Gastrocnemius medialis (tissue), 4 donors: ENCODE measurements around the gene ANKRD55. TPM values are rescaled to one million over a fixed set of nuclear protein-coding genes. Genes with fewer than 3 reads are reported as not detected.

ENCODE experiments used
- ATAC-seq, 2 donors: fragments of 150-250 bp; one replicate each; pipeline ENCODE4 v1.9.1; 2016
- DNase-seq, 2 donors: peaks; one replicate each; pipeline ENCODE4 v3.0.0-alpha.2; 2019
- H3K27ac ChIP-seq, 4 donors: fragments of 200-600 bp; sonication (generic); 1 replicate in 1 of 4; 2 replicates in 3 of 4; pipeline ENCODE4 v1.5.1; 2016 to 2018; ENCODE audit warnings: mild to moderate bottlenecking in 2 of 4, moderate library complexity in 1 of 4
- H3K27me3 ChIP-seq, 3 donors: fragments of 200-600 bp; sonication (generic) in 2 of 3; 1 replicate in 1 of 3; 2 replicates in 2 of 3; pipeline versions ENCODE4 v1.5.1 to v1.6.0; 2016 to 2019; ENCODE audit warnings: mild to moderate bottlenecking in 1 of 3, moderate library complexity in 1 of 3
- H3K36me3 ChIP-seq, 2 donors: fragments of 200-600 bp; sonication (generic) in 1 of 2; one replicate each; pipeline ENCODE4 v1.5.1; 2017 to 2018
- H3K4me1 ChIP-seq, 2 donors: fragments of 200-600 bp; sonication (generic) in 1 of 2; one replicate each; pipeline ENCODE4 v1.5.1; 2016 to 2017; ENCODE audit warnings: mild to moderate bottlenecking in 2 of 2
- H3K4me3 ChIP-seq, 4 donors: fragments of 200-600 bp; sonication (generic) in 3 of 4; 1 replicate in 1 of 4; 2 replicates in 3 of 4; pipeline ENCODE4 v1.5.1; 2016 to 2019; ENCODE audit warnings: mild to moderate bottlenecking in 2 of 4
- H3K9me3 ChIP-seq, 3 donors: fragments of 200-600 bp; sonication (generic) in 2 of 3; 1 replicate in 1 of 3; 2 replicates in 2 of 3; pipeline ENCODE4 v1.5.1; 2016 to 2019
- CTCF ChIP-seq, 5 experiments: fragments of 450-650 bp in 3 of 5; fragments of 200-600 bp in 2 of 5; sonication (generic) in 2 of 5; IDR thresholded peaks in 4 of 5; conservative IDR thresholded peaks in 1 of 5; 1 replicate in 4 of 5; 2 replicates in 1 of 5; pipeline ENCODE4 v1.5.1; 2016 to 2019; ENCODE audit warnings: antibody characterized with exemption in 5 of 5, mild to moderate bottlenecking in 3 of 5, moderate library complexity in 3 of 5
- POLR2A ChIP-seq, 2 donors: fragments of 450-650 bp; IDR thresholded peaks; one replicate each; pipeline ENCODE4 v1.6.1; 2017; ENCODE audit warnings: antibody characterized with exemption in 2 of 2, mild to moderate bottlenecking in 2 of 2, moderate library complexity in 2 of 2
- in situ Hi-C, 4 donors: fragments of 200-750 bp; cut with MboI; loops; one replicate each; pipeline versions ENCODE4 v1.15.0 to v1.8.0; 2017; ENCODE audit warnings: low sequenced_read_pairs in 4 of 4
- intact Hi-C: fragments of 100-400 bp; cut with DNase I; formaldehyde crosslinking; loops from one replicate; pipeline ENCODE4 v1.15.1; 2023; ENCODE audit warnings: low total_unique reads
- total RNA-seq, 4 donors: library from RNA; depleted of rRNA; stranded (reverse); fragments of >200 nt; gene quantifications; one replicate each; pipeline versions ENCODE4 v1.1.0 to v1.2.3, GENCODE V29; 2016

The ANKRD55 gene
- total RNA-seq, 4 donors from 2014 or later = not detected

- no peaks in the 10 kb centered on the region for H3K36me3 ChIP-seq
- in situ Hi-C loops = no loop called here
- intact Hi-C loops = no loop called here
- H3K27ac ChIP-seq = no peak overlapping the region
- H3K4me3 ChIP-seq = no peak overlapping the region
- DNase-seq (no peak), ATAC-seq (no peak)
- no peaks in the 10 kb centered on the region for H3K27me3 ChIP-seq
- no peaks in the 10 kb centered on the region for H3K4me1 ChIP-seq
- no peak for TF ChIP-seq CTCF (IDR thresholded peaks at IDR 0.05 in 4 of 5, conservative IDR thresholded peaks at IDR 0.05 in 1 of 5)
- TF ChIP-seq POLR2A (IDR thresholded peaks at IDR 0.05) = no peak
- H3K9me3 ChIP-seq = no peaks in the 10 kb centered on the region
Measured at GRCh38 chr5:56091664-56092063, 141.5 kb downstream of the ANKRD55 start.

GRCh38 chr5:56090793-56091460 is 142.2 kb downstream of the ANKRD55 start:
- intact Hi-C loops (no loop called here), in situ Hi-C loops (no loop called here)

GRCh38 chr5:56088967-56089829 is 143.9 kb downstream of the ANKRD55 start:
- Histone ChIP-seq H3K9me3 (no peaks in the 10 kb centered on the region), H3K27me3 (no peaks in the 10 kb centered on the region), H3K4me1 (no peaks in the 10 kb centered on the region), H3K36me3 (no peaks in the 10 kb centered on the region), H3K27ac (no peak overlapping the region), H3K4me3 (no peak overlapping the region)
- DNase-seq = no peak
- TF ChIP-seq CTCF (IDR thresholded peaks at IDR 0.05 in 4 of 5, conservative IDR thresholded peaks at IDR 0.05 in 1 of 5) = no peak
- no peak for TF ChIP-seq POLR2A (IDR thresholded peaks at IDR 0.05)
- no peak for ATAC-seq
- intact Hi-C loops = no loop called here
- in situ Hi-C loops = no loop called here

More at GRCh38 chr5:56090793-56091460, 142.2 kb downstream of the ANKRD55 start:
- no peaks in the 10 kb centered on the region for H3K9me3 ChIP-seq
- no peaks in the 10 kb centered on the region for H3K36me3 ChIP-seq
- no peaks in the 10 kb centered on the region for H3K27me3 ChIP-seq
- no peaks in the 10 kb centered on the region for H3K4me1 ChIP-seq
- ATAC-seq = no peak
- DNase-seq = no peak
- H3K4me3 ChIP-seq = no peak overlapping the region
- H3K27ac ChIP-seq = no peak overlapping the region
- TF ChIP-seq POLR2A (IDR thresholded peaks at IDR 0.05) (no peak), CTCF (IDR thresholded peaks at IDR 0.05 in 4 of 5, conservative IDR thresholded peaks at IDR 0.05 in 1 of 5) (no peak)

- Histone ChIP-seq H3K36me3 (no peaks in the 10 kb centered on the region), H3K27ac (no peak overlapping the region), H3K4me1 (no peaks in the 10 kb centered on the region), H3K9me3 (no peaks in the 10 kb centered on the region), H3K4me3 (no peak overlapping the region), H3K27me3 (no peaks in the 10 kb centered on the region)
- DNase-seq (no peak), ATAC-seq (no peak)
- in situ Hi-C loops (no loop called here), intact Hi-C loops (no loop called here)
- TF ChIP-seq CTCF (IDR thresholded peaks at IDR 0.05 in 4 of 5, conservative IDR thresholded peaks at IDR 0.05 in 1 of 5) (no peak), POLR2A (IDR thresholded peaks at IDR 0.05) (no peak)
Measured at GRCh38 chr5:56088431-56088949, 144.6 kb downstream of the ANKRD55 start.
